NCI-H187 (cell line): ENCODE data around the gene ATP6AP1.

ENCODE experiments used
- DNase-seq, 2 experiments: peaks; one replicate each; lab custom pipeline; 2025; lab: John Stamatoyannopoulos, UW

The ATP6AP1 gene

DNA sequence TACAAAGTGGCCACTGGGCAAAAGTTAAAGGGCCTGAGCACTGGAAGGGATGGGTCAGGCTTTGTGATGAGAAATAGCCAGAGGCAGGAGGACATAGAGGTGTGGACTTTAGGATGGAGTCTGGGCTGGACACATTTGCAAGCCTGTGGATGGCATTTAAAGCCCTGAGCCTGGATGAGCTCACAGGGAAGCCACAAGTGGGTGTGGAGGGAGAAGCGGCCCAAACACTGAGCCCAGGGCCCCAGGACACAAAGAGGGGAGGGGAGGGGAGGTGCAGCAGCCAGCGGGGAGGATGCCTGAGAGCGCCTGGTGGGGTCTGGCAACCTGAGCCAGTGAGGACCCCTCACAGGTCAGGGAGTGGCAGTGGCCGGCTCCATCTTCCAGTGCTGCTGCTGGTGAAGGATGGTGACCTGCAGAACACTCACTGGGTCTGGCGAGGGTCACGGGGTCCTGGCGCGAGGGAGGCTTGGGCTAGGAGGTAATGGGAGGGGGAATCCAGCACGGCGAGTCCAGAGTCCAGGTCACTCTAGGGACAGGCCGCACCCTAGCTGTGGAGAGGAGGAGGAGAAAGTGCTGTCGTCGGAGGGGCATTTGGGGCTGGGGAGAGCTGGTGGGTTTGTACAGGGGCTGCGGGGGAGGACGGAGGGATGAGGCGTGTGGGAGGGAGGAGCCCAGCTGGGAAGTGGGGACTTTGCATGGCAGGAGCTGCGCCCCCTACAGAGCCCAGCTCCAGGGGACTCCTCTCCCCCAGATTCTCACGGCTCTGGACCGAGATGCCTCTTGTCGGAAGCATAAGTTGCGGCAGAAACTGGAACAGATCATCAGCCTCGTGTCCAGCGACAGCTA lies 43.6 kb downstream of the ATP6AP1 start:
- no peak for DNase-seq

DNA sequence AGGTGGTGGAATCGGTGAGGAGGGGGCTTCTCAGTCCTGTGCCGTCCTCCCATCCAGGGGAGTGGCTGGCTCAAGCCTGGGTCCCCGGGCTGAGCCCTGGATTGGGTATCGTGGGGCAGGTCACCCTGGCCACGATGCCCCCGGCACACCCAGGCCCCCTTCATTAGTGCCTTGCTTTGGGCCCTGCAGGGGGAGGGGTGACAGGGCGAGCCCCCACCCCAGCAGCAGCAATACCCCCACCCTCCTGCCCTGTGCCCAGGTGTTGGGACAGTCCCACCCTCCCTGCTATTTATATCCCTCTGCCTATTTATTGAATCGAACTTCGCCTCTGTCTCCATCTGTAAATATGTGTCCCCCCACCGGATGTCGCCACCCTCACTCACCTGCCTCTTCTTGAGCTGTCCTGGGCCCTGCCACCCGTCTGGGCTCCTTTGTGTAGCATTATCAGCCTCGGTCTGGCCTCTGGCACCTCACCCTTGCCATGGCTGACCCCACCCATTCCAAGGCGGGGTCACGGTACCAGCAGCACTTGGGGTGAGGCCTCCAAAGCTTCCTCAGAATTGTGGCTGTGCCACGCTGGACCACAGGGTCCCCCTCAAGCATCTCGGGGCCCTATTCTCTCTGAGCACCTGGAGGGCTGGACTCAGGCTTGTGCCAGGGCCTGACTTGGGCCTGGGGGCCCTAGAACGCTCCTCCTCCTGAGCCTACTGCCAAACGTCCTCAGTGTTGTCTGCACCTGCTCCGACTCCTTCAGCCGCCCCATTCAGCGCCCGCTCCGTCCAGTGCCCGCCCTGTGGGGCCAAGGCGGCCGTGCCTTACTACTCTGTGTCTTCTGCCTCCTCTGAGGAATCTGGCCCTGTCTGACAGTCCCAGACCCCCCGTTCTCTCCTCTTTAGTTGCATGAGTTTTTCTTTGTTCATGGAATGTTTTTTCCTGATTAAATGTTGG lies 44.5 kb downstream of the ATP6AP1 start:
- DNase-seq, result no peak

DNA sequence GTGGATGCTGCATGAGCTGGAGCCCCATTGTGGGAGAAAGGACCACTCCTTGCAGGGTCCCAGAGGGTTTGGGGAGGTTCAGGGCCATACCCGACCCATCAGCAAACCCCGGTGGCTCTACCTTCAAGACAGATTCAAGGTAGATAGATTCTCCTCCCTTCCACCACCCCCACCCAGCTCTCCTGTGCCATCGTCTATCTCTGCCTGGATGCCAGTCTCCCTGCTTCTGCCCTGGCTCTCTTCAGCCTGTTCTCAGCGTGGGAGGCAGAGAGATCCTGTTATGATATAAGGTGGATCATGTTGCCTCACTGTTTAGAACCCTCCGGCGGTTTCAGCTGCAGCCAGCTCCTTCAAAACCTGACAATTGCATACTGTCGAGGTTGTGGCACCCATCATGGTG lies 45.2 kb downstream of the ATP6AP1 start:
- DNase-seq, result no peak

DNA sequence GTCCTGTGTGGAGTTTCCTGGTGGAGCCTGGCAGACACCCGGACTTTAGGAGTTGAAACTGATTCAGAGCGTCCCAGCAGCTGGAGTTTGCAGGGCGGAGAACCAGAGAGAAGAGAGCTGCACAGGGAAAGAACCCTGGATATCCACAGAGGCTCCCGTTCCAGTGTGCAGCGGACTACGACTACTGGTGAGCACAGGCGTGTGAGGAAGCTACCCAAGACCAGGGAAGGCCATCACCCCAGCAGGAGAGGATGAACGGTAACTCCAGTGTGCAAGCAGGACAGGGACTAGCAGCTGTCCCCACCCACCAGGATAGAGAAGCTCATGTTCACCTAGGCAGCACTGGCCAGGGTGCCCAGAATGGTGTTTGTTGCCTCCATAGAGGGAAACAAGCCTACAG lies 48.3 kb downstream of the ATP6AP1 start:
- no peak for DNase-seq

DNA sequence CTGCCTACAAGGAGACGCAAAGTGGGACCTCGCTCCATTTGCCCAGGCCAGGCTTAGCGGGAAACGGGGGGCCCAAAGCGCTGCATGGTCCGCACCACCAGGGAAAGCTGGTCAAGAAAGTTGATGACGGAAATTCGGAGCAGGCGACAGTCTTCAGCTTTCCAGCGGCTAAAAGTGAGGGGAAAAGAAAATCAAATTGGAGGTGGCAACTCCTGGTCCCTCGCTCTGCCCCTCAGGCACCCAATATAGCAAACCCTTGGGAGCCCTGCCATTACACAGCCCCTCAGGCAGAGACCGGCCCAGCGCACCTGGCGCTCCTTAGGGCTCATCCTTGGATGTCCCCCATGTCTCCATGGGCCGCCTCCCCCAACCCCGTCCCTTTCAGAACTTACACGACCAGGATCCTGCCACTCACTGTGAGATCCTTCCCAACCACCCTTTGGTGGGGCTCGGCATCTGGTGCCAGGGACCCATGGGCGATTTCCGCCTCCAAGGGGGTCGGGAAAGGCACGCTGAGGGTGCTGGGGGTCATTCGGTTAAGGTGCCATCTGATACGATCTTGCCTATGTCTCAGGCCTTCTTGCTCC lies 49.5 kb downstream of the ATP6AP1 start:
- DNase-seq, result no peak

DNA sequence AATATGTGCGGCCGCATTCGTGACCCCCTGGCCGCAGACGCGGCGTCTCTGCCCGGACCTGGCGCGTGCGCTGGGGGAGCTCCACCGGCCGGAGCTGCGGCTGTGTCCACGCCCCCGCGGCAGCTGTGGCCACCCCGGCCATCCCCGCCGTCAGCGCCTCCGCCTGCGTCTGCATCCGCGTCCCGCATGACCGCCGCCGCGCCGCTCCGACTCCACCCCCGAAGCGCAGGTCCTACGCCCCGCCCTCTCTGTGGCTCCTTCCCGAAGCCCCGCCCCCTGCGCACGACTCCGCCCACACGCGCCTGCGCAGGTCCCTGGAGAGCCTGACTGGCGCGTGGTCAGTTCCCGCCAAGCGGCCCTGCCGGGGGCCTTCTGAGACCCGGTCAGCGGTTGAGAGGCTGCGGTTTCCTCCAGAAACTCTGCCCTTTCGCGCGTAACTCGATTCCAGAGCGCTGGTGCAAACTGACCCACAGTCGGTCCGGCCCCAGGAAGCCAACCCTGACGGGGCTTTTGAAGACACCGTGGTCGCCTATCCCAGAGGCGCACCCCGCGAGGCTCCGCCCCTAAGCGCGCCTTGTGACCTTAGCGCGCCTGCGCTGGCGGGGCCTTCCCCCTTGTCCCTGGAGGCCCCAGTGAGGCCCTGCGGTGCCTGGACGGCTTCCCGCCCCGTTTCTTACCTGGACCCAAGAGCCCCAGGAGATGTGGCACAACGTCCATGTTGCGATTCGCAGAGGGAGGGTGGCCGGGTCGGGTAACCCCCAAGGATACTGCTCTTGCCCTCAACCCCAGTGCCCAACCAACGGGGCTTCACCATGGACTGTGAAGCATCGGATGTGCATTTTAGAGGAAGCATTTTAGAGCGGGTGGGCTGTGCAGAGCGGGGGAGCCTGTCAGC lies 50.5 kb downstream of the ATP6AP1 start, which contains the start of gene LAGE3:
Gene LAGE3 (minus strand): TSS at position 554 of the 895 bp plus-strand sequence. CDS start 366 bp downstream, at position 188.
- DNase-seq, result peak; percentile 95 to 97

DNA sequence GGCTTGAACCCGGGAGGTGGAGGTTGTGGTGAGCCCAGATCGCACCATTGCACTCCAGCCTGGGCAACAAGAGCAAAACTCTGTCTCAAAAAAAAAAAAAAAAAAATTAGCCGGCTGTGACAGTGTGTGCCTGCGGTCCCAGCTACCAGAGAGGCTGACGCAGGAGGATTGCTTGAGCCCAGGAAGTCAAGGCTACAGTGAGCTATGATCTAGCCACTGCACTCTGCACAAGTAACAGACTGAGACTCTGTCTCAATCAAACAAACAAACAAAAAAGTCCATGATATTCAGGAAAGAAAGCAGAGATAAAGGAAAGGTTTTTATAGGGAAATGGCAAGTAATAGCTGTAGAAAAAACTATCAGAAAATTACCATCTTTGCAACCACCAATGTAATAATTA lies 52.7 kb downstream of the ATP6AP1 start:
- no peak for DNase-seq

DNA sequence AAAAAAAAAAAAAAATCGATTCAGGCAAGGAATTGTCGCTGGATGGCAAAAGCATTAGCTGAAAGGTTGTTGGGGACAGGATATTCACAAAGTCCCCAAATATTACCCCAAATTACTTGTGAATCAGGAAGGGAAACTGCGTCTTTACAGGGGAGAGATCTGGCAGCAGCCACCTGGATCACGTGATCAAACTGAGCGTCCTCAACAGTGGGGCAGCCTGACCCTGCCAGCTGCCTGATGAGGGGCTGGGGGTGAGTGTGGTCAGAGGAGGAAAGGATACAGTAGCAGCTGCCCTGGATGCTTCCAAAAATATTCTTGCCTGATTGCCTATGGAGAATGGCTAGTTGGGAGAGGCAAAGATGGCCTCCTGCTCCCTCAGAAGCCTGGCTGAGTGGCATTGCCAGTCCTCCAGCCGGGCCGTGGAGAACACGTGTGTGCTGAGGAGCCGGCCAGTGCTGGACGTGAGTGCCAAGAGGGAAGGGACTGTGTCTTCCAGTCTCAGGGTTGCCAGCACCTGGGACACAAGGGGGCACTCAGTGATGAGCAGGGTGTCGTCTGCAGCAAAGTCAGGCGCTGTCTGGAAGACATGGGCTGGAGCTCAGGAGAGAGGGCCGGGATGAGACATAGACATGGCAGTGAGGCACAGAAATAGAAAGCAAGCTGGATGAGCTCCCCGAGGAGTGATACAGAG lies 53.6 kb downstream of the ATP6AP1 start:
- DNase-seq, result peak in 1 of 2 experiments; percentile 22

DNA sequence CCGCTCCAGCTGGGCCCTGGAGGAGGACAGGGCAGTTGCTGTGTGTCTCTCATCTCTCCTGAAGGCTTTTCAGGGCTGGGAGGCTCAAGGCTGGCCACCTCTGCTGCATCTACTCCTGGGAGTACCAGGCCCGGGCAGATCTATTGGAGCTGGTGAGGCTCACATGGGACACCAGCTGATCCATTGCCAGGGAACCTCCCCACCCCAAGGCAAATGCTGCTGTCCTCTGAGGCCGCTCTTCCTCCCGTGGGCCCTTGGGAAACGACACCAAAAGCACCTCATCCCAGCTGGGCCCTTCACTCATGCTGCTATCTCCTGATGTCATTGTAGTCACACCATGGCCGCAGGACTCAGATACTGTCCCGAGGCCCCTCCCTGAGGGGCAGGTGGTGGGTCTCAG lies 54.3 kb downstream of the ATP6AP1 start:
- no peak for DNase-seq

DNA sequence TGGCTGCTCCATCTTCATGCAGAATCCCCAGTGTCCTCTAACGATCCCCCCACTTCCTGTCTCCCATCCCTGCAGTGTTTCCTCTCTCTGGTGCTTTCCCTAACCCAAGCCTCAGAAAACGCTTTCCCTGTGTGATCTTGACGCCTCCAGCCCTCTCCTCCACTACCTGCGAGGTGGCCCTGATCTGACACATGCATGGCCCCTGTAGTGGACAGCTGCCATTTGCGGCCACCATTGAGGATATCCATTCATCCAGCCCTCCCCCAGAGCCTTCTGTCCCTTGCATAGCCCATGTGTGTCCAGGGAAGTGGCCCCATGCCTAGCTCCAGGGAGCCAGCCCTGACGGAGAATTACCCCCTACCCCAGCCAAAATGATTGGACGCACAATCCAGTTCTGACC lies 54.8 kb downstream of the ATP6AP1 start:
- DNase-seq, result no peak

DNA sequence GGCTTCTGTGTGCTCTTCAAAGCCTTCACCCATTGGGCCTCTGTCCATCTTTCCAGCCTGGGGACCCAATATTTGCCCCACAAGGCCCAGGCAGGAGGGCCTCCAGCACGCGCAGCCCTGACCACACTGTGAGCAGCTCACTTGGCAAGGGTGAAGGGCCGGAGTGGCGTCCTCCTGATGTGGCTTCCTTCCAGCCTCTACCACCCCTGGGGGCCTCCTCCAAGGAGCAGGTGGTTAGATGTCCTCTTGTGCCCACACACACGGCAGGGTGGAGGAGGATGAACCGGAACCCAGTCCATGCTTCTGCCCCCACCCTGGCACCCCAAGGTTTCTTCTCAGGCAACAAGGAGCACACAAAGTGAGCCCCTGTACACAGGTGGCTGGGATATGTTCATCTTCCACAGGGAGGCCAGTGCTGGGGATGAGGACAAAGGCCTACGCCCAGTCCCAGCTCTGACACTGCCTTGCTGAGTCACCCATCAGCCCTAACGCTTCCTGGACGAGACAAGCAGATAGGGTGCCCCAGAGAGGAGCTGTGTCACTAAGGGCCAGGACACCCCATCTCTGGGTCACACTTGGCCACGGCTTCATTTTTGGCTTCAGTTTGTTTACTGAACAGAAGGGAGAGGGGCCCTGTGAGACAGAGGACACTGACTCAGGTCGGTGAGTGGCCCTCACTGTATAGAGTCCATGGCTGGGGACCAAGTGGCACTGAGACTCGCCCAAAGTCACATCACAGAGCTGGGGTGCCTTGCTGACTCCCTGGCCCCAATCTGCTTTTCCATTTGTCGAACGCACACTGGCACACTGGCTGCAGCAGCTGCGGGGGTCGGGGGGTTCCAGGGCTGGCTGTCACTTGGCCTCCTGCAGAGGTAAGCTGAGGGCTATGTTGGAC lies 56.0 kb downstream of the ATP6AP1 start:
- no peak for DNase-seq

DNA sequence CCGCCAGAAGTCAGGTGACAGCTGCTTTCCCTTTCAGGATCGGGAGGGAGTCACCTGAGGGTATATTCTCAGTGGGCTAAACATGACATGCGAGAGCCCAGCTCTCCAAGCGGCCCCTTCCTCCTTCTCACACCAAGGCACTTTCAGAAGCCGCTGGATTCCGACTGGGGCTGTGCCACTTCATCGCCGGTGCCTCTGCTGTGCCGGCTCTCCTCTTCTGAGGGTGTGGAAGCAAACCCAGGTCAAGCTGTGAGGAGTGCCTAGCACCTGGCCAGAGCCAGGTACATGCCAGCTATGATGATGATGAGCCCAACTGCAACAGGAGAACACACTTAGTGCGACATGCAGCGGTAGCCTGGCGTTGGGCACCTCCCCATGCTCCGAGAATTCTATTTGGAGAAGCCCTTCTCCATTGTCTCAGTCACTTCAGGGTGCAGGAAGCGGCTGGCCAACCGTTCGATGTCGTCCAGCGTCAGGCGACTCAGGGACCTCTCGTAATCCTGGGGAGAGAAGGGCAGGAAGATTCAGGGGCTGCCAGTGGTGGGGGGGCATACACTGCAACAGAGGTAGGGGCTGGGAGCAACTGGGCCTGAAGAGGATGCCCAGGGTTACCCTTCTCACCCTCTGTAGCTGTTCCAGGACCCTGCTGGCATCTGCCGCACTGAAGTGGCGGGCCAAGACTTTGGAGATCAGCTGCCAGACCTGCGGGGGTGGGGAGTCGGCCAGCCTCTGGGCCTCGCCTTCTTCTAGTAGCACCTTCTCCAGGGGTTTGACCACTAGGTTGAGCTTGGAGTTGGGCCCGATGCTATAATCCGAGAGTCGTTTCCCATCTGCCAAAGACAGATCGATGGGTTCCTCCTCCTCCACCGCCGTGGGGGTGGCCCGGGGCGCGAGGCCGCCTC lies 56.9 kb downstream of the ATP6AP1 start:
- DNase-seq, result no peak

DNA sequence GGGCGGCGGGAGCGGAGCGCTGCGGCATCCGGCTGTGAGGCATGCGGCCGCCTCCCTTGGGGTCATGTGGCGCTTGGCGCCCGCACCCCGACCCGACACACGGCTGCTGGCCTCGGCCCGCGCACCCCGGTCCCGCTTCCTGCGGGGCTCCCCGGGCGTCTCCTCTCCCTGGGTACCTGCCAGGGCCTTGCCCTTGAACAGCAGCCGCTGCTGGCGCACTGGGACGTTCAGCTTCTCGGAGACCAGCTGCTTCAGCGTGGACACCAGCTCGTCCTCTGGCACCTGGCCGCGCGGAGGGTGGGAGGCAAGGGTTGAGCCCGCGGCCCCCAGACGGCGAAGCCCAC lies 57.5 kb downstream of the ATP6AP1 start:
- no peak for DNase-seq
